Activated CD4-positive, CD25-positive, alpha-beta regulatory T cell treated with anti-CD3 and anti-CD28 coated beads, Interleukin-2, amount 50 U/mL, for 16 hours (primary cell): ENCODE results near the gene ASAP2.

Experiments
- DNase-seq: peaks from one replicate; pipeline ENCODE4 v3.0.0-alpha.2; 2020; ENCODE audit warnings: low read depth, low spot score

The ASAP2 gene

DNA sequence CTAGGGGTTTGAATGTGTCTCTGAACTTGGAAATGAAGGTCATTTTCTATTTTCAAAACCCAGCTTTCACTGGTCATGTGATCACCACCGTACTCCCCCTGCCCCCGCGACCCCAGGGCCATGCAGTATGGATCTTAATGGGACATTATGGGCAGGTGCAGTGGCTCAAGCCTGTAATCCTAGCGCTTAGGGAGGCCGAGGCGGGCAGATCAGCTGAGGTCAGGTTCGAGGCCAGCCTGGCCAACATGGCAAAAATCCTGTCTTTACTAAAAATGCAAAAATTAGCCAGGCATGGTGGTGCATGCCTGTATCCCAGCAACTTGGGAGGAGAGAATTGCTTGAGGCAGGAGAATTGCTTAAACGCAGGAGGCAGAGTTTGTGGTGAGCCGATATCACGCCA lies 139.4 kb downstream of the ASAP2 start:
- no peak for DNase-seq

DNA sequence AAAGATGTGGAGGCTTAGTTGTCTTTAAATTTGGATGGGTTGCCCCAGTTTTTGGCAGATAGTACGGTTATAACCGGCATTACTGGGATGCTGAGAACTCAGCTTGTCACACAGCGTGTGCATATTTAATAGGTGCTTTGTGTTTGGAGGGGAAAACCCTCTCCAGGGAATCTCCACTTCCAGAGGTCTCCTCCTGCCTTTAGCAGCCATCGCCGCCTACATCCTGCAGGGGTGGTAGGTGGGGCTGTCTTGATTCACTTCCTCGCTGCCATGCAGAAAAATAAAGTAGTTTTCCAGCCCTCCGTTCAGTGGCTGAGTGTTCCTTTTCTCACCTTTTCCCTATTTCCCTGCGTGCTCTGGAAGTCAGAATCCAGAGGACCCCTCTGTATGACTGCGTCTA lies 140.3 kb downstream of the ASAP2 start:
- no peak for DNase-seq

DNA sequence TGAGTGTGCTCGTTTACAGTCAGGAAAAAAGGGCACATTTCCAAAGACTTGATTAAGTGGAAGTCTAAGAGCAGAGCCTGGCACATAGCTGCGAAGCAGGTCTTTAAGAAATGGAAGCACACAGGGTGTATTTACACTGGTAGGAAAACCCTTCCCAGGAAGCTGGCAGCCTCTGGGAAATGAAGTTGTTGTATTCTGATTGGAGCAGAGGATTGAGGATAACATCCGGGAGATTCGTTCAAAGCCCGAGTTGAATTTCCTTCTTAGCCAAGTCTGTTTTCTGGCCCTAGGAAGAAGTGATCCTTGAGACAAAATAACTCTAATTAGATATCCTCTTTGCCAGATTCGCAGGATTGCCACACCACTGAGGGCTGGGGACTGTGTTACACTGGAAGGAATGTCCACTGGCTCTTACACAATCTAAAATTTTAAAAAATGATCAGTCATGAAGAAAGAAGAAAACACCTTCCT lies 140.8 kb downstream of the ASAP2 start:
- DNase-seq: no peak

DNA sequence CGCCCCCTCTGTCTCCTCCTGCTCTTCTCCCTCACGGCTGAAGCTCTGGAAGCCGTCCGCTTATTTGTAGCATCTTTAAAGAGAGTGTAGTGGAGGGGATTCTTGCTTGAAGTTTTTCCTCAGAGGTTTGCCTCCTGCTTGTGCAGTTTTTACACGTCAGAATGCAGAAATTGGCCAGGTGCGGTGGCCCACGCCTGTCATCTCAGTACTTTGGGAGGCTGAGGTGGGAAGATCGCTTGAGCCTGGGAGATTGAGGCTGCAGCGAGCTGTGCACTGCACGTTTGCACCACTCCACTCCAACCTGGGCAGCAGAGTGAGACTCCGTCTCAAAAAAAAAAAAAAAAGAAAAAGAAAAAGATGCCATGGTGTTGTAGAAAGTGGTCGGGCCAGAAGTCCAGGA lies 147.7 kb downstream of the ASAP2 start:
- no peak for DNase-seq

DNA sequence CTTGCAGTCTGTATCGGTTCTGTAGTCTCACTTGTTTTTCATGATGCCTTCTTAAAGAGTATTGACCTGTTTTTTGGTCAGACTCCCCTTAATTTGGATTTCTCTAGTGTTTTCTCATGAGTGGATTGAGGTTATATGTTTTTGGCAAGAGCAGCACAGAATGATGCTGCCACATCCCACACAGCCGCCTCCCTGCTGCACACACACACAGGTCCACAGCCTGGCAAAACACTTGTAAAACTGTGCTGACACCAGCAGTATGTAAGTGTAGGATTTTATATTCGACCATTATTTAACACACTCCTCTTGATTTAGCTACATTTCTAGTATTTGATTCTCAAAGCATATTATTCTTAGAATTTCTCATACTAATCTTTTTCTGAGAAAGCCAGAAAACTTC lies 148.7 kb downstream of the ASAP2 start:
- DNase-seq: no peak

DNA sequence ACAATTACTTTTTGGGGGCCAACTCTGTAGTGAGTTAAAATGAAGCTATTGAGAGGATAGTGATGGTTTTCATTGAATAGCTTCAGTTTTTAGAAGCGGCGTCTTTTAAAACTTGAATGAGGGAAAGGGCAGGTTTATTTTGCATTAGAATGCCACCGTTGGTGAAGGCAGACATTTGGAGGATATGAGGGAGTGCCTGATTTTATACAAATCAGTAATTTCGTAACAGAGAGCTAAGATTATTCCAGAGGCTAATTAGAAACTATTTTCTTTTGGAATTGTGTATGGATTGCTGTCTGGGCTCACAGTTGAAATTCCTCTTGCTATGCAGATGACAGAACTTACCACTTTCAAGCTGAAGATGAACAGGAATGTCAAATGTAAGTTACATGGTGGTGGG lies 149.1 kb downstream of the ASAP2 start:
- DNase-seq: no peak

DNA sequence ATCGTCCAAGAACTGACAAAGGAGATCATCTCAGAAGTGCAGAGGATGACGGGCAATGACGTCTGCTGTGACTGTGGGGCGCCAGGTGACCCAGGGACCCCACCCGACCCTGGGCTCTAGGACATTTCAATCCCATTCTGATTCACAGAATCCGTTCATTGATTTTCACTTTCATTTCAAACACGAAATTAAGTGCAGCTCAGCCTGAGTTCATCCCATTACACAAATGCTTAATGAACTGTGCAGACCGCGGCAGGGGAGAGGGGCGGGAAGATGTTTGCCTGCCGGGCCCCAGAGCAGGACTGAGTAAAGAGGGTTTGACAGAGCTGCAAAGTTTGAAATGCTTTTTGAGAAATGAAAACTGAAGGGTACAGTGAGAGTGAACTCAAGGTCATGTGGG lies 149.6 kb downstream of the ASAP2 start:
- DNase-seq: no peak

DNA sequence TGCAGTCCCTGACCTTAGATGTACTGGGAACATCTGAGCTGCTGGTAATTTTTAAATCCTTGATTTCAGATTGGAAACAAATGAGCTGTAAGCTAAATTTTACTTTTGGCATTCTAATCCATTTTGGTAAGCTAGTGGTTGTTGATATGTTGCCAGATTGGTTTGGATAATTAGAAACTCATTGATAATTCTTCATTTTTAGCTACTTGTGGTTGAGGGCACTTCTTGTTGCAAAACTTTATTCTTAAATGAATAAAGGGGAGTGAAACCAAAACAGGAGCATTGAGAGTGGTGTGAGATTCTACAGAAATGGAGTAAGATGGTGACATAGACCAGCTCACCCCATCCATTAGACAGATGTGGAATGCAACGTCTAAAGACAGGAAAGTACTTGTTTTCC lies 152.2 kb downstream of the ASAP2 start:
- DNase-seq: no peak

DNA sequence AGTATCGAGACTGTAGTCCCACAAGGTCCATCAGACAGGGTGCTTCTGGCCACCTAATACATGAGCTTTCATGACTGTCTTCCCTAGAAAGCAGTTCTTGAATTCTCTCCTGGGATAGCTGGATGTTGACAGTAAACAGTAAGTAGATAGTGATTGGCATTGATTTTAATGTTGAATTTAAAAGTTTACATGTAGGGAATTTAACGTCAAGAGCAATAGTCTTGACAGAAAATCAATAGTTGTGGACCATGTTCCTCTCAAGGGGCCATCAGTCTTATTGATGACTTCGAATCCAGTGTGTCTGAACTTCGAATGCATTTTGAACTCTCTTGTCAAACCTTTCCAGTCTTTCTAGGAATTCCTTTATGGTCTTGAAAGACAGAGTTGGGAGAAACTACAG lies 152.9 kb downstream of the ASAP2 start:
- no peak for DNase-seq

DNA sequence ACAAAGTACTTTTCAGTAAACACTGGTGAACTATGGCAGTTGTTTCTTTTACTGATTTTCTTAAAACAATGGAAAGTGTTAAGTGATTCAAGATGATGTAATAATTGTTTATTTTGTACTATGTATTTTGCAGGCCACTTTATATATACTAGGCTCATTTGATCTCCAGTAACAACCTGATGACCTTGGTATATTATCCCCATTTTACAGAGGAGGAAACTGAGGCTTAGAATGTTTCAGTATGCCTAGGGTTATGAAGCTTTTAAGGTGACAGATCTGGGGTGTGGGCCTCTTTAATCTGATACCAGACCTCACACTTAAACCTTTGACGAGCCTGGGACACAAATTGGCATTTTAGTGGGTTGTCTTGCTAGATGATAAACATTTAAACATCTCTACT lies 153.5 kb downstream of the ASAP2 start:
- no peak for DNase-seq

DNA sequence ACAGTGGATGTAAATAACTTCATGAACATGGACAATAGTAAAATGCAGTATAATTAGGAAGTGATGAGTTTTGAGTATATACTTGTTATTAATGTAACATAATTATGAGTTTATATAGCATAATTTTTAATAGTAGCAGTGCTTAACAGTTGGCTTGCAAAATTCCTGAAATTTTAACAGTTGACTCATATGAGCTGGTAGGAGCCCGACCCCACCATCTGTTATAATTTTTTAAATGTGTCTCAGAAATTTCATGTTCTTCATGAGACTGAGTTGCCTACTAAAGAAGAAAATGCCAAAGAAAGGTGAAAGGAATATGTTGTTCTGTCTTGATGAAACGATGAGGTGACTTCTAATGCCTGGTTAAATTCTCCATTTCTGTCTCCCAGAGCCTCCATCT lies 154.1 kb downstream of the ASAP2 start:
- DNase-seq: no peak

DNA sequence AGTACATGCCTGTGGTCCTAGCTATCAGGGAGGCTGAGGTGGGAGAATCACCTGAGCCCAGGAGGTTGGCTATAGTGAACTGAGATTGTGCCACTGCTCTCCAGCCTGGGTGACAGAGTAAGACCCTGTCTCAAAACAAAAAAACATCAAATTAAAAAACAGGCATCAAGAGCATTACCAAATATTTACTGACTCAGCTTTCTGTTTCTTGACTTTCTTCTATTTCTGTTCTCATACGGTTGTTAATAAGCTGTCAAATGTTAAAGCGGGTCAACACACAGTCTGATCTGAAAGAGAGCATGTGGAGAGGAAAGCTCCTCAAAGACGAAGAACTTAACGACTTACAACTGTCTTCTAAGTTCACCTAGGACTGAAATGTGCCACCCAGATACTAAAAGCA lies 157.8 kb downstream of the ASAP2 start:
- DNase-seq: no peak

DNA sequence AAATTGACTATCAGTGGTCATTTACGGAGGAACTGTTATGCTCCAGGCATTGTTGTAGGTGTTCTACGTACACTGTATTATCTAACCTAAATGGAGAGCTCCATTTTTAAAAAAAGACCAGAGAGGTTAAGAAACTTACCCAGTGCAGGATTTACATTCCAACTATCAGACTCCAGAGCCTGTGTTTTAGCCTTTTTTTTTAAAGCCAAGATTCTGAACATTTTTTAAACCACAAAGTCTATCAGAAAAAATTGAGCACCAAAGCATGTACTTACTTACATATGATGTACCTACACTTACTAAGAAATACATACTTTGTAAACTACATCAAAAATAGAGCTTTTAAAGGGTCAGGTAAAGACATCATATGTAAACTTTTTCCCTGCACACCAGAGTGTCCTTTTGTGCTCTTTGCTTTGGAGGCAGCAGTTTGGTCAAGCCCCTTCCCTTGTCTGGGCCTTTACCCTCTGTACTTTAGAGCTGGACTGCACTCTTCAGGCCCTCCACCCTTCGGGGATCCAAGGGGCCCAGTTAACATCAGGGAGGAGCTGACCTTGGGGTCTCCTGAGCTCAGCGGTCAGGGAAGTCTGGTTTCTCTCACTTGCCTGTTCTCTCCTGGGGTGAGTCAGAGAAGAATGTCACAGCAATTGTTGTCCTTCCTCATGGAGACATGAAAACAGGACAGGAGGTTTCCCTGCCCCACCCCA lies 158.3 kb downstream of the ASAP2 start:
- DNase-seq: no peak

DNA sequence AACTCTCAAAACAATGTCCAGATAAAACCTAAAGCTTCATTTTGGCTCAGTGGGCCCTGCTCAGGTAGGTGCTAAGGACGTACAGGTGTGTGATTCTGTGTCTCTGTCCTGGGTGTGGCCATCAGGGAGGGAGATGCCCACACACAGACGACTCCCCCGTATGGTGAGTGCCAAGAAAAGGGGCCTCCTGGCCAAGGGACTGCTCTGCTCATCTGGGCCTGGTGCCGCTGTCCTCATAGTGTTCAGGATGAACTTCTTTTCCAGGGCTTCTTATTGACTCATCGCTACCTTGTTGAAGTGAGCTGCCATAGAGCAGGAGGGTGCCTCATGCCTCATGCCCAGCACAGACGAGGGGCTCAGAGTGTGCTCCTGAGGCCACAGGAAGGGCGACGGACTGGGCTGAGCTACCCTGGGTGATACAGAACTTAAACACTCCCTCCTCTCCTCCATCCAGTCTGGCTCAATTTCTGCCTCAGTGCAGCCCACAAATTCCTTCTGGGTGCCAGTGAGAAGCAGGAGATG lies 158.9 kb downstream of the ASAP2 start:
- no peak for DNase-seq

DNA sequence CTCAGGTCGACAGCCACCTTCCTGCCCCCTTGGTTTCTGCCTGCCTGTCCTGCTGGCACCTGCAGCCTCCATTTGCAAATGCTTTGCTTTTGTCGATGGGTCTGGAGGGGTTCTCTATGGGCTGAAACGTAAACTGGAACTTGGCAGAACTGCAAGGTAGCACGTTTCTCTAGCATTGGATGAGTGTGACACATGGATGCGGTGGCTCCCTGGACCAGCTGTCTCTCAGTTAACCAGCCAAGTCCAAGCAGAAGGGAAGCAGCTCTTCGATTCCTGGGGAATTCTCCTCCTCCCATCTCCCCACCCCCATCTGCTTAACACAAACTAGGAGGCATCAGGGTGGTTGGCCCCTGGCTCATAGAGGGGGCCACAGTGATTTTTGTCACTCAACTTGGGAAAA lies 159.4 kb downstream of the ASAP2 start:
- DNase-seq: no peak

DNA sequence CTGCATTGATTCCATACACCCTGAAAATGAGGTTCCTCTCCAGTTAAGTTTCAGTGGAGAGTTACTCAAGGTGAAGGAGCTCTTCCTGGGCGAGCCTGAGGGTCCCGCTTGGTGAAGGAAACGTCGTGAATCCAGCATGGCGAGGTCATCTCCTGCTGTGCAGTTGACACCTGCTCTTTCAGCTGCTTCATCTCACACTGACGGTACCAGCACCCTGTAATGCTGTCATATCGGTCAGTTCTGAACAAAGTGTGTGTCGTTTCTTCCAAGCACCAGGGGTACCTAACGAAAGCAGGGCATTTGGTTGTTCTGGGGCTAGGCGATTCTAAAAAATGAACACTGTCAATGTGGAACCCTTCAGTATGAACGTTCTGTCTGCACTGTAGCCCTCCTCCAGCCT lies 164.1 kb downstream of the ASAP2 start:
- DNase-seq: no peak

DNA sequence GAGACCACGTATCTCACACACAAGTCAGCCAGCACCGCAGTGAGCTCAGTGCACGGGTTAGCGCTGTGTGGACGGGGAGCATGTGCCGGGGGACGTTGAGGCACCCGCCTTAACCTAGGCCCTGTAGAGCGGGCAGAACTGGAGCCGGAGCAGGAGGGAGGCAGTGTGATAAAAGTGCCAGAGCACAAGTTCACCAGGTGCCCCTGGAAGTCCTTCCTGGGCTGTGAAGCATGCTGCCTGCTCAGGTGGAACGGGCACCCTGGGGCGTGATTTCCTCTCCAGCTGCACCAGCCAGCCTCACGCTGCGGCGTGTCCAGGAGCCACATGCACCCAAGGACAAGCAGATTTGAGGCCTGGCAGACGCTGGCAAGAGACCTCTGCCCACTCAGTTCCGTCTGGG lies 166.4 kb downstream of the ASAP2 start:
- DNase-seq: no peak

DNA sequence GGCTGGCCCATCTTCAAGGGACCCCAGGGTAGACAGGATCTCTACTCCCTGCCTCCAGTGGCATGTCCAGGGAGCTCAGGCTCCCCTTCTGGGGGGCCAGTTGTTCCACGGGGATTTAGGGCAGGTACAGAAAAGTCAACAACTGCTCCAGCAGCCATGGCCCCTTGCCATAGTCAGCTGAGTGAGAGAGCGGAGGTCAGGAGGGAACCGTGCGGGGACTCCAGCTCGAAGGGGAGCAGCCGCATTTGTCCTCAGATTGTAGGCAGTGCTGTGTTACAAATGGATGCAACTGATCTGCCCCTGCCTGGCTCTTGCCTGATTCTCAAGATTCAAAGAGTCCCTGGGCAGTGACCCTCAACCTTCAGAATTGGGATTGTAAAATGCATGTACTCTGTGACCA lies 166.9 kb downstream of the ASAP2 start:
- no peak for DNase-seq

DNA sequence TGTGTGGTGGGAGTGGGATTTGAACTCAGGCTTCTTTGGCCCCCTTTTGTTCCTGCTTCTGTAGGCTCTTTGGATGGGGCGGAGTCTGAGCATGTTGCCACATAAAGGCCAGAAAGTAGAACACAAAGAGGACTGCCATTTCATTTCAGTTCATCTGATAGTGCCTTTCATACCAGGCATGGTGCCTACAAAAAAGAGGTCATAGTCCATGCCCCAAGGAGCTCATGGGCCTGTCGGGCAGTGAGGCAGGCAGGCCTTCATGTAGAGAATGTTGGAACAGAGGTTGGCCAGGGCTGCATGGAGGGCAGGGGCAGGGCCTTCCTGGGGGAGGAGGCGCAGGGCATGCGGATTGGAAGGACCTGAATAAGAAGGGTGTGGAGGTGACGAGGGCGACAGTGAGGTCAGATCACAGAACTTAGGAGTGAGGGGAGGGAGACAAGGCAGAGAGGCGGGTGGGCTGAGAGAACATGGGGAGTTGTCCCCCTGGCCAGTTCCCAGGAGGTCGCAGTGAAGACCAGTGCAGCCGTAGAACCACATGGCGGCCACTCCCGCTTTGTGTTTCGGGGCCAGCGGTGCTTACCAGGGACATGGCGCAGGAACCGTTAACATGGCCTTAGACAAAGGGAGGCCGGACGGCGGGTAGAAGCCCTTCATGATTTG lies 167.6 kb downstream of the ASAP2 start:
- DNase-seq: no peak

DNA sequence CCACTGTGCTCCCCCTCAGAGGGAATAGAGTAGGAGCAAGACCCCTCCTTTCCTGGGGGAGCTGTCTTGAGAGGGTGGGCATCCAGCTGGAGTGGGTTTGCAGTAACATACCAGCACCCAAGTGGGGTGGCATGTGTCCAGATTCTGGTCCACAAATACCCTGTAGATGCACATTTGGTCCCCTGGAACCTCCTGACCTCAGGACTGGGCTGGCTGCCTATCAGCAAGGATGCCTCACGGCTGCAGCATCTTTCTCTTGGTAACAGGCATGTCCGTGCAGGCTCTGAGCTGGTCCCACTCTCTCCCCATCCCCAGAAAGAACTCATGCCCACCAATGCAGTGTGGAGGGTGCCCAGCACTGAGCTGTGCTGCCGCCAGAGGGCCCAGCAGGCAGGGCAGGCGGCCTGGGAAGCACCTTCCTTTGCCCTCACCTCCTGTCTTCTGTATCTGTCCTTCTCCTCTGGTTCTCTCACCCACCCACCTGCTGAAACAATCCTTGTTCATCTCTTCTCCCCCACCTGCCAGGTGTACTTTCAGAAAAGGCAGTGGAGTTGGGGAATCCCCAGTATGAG lies 169.3 kb downstream of the ASAP2 start:
- DNase-seq: no peak

DNA sequence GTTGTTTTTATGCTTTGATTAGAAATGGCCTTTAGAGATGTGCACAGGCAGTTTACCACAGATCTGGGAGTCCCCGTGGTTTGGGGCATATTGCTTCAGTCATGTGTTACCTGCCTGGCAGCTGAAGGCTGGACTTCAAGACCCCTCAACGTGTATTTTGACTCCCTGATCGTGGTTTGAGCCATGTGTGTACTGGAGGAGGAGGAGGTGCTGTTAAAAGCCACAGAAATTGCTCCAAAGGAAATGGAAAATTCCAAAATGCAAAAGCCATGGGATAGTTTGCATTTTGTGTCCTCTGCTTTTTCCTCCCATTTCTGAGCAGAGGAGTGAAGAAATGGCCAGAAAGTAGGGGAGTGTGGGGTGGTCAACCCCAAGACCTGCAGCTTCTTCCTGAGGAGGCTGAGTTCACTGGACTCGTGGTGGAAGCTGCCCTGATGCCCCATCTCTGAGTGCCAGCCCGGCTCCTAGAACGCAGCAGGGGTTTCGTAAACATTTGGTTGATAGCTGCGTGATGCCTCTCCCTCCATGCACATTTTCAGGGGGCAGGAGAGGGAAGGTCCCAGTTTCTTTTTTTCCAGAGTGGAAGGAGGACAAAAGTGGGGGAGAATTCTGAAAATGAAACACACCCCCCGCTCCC lies 171.0 kb downstream of the ASAP2 start:
- no peak for DNase-seq
